ENCODE measurements around the gene SORCS2.

Gene SORCS2

GRCh38 chr4:7264694-7265093 is 72.4 kb downstream of the SORCS2 start:
- no peak for TF ChIP-seq CTCF (conservative IDR thresholded peaks at IDR 0.05; ENCODE audit: low read length)
- DNase-seq (ENCODE audit: low read depth), result no peak
- no peak overlapping the region for H3K4me3 ChIP-seq (ENCODE audit: low read length)

GRCh38 chr4:7266525-7267292 is 74.4 kb downstream of the SORCS2 start:
- peak; percentile 91 for DNase-seq (ENCODE audit: low read depth)
- H3K4me3 ChIP-seq (ENCODE audit: low read length), result no peak overlapping the region
- TF ChIP-seq CTCF (conservative IDR thresholded peaks at IDR 0.05; ENCODE audit: low read length), result no peak

- TF ChIP-seq CTCF (conservative IDR thresholded peaks at IDR 0.05; ENCODE audit: low read length), result no peak
- no peak for DNase-seq (ENCODE audit: low read depth)
- H3K4me3 ChIP-seq (ENCODE audit: low read length), result no peak overlapping the region
These were observed 75.5 kb downstream of the SORCS2 start for GRCh38 chr4:7267829-7268228.

GRCh38 chr4:7268941-7269340 is 76.6 kb downstream of the SORCS2 start:
- no peak for TF ChIP-seq CTCF (conservative IDR thresholded peaks at IDR 0.05; ENCODE audit: low read length)
- no peak for DNase-seq (ENCODE audit: low read depth)
- no peak overlapping the region for H3K4me3 ChIP-seq (ENCODE audit: low read length)

GRCh38 chr4:7270121-7270520 is 77.8 kb downstream of the SORCS2 start:
- DNase-seq (ENCODE audit: low read depth), result no peak
- no peak for TF ChIP-seq CTCF (conservative IDR thresholded peaks at IDR 0.05; ENCODE audit: low read length)
- H3K4me3 ChIP-seq (ENCODE audit: low read length), result no peak overlapping the region

- no peak overlapping the region for H3K4me3 ChIP-seq (ENCODE audit: low read length)
- DNase-seq (ENCODE audit: low read depth), result no peak
- TF ChIP-seq CTCF (conservative IDR thresholded peaks at IDR 0.05; ENCODE audit: low read length), result no peak
These were observed 80.1 kb downstream of the SORCS2 start for GRCh38 chr4:7272404-7272803.

GRCh38 chr4:7273738-7274297 is 81.5 kb downstream of the SORCS2 start:
- no peak for DNase-seq (ENCODE audit: low read depth)
- H3K4me3 ChIP-seq (ENCODE audit: low read length), result no peak overlapping the region
- no peak for TF ChIP-seq CTCF (conservative IDR thresholded peaks at IDR 0.05; ENCODE audit: low read length)

Measured in AG10803 (cell line).